GM23338 (cell line): ENCODE data around the gene KIFBP.

Source experiments
- CREB1 ChIP-seq: fragments of 250-450 bp; sonication (Bioruptor Pico); IDR thresholded peaks from 2 replicates; pipeline ENCODE4 v1.5.0; 2020; ENCODE audit warnings: low read depth, mild to moderate bottlenecking, moderate library complexity
- CTCF ChIP-seq, 2 experiments: fragments of 200-600 bp in 1 of 2; sonication (generic) in 1 of 2; conservative IDR thresholded peaks; 2 replicates each; pipeline versions ENCODE4 v1.5.1 to v1.6.1; 2016 to 2017; ENCODE audit warnings: antibody characterized with exemption in 2 of 2, low read depth in 2 of 2, mild to moderate bottlenecking in 2 of 2, moderate library complexity in 1 of 2
- EZH2 ChIP-seq: fragments of 200-600 bp; sonication (generic); IDR thresholded peaks from one replicate; pipeline ENCODE4 v1.8.0; 2017; ENCODE audit warnings: antibody characterized with exemption, mild to moderate bottlenecking, low read depth; ENCODE audit not compliant: unreplicated experiment
- JUNB ChIP-seq: IDR thresholded peaks from one replicate; pipeline ENCODE4 v1.6.1; 2016; ENCODE audit warnings: antibody characterized with exemption; ENCODE audit not compliant: unreplicated experiment
- NANOG ChIP-seq: IDR thresholded peaks from 2 replicates; pipeline ENCODE4 v1.6.1; 2016; ENCODE audit warnings: antibody characterized with exemption, borderline replicate concordance
- POLR2AphosphoS5 ChIP-seq: IDR thresholded peaks from 2 replicates; pipeline ENCODE4 v1.6.1; 2016; ENCODE audit warnings: antibody characterized with exemption, low read depth
- ZNF331 ChIP-seq: fragments of 250-450 bp; sonication (Bioruptor Pico); IDR thresholded peaks from 2 replicates; pipeline ENCODE4 v1.5.0; 2020; ENCODE audit warnings: low read depth, mild to moderate bottlenecking, moderate library complexity
- TF ChIP-seq, protein P1 (sequence below): IDR thresholded peaks from one replicate; pipeline ENCODE4 v1.6.1; 2018; ENCODE audit warnings: antibody characterized with exemption; ENCODE audit not compliant: unreplicated experiment

DNA sequence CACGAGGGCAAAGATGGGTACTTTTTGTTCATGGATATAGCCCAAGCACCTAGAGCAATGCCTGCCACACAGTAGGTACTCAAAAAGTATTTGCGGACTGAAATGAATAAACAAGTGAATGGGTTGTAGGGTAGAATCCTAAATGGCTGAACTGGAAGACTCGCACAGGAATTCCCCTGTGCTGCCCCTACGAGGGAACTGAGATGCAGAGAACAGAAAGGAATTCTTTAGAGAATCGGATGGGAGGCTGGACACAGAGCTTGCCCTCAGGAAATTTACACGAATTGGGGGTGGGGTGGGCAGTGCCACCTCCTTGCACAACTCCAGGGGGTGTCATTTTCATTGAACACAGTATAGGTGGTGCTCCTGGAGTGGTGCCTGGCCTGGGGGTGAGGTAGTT lies 64.1 kb downstream of the KIFBP start:
- TF ChIP-seq POLR2AphosphoS5 (no peak), CTCF (conservative IDR thresholded peaks at IDR 0.05; ENCODE audit: low read depth in 2 of 2) (no peak), JUNB (no peak), CREB1 (no peak), ZNF331 (no peak), EZH2 (no peak), NANOG (no peak)
- TF ChIP-seq, protein P1, sequence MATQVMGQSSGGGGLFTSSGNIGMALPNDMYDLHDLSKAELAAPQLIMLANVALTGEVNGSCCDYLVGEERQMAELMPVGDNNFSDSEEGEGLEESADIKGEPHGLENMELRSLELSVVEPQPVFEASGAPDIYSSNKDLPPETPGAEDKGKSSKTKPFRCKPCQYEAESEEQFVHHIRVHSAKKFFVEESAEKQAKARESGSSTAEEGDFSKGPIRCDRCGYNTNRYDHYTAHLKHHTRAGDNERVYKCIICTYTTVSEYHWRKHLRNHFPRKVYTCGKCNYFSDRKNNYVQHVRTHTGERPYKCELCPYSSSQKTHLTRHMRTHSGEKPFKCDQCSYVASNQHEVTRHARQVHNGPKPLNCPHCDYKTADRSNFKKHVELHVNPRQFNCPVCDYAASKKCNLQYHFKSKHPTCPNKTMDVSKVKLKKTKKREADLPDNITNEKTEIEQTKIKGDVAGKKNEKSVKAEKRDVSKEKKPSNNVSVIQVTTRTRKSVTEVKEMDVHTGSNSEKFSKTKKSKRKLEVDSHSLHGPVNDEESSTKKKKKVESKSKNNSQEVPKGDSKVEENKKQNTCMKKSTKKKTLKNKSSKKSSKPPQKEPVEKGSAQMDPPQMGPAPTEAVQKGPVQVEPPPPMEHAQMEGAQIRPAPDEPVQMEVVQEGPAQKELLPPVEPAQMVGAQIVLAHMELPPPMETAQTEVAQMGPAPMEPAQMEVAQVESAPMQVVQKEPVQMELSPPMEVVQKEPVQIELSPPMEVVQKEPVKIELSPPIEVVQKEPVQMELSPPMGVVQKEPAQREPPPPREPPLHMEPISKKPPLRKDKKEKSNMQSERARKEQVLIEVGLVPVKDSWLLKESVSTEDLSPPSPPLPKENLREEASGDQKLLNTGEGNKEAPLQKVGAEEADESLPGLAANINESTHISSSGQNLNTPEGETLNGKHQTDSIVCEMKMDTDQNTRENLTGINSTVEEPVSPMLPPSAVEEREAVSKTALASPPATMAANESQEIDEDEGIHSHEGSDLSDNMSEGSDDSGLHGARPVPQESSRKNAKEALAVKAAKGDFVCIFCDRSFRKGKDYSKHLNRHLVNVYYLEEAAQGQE = no peak
